Measurements from ENCODE around the gene MYL5.
"Not testable (repeated sequence)": the region's sequence is repeated elsewhere in the genome, so short reads cannot be mapped to it uniquely, and the experiment has no call there.

Gene MYL5

DNA sequence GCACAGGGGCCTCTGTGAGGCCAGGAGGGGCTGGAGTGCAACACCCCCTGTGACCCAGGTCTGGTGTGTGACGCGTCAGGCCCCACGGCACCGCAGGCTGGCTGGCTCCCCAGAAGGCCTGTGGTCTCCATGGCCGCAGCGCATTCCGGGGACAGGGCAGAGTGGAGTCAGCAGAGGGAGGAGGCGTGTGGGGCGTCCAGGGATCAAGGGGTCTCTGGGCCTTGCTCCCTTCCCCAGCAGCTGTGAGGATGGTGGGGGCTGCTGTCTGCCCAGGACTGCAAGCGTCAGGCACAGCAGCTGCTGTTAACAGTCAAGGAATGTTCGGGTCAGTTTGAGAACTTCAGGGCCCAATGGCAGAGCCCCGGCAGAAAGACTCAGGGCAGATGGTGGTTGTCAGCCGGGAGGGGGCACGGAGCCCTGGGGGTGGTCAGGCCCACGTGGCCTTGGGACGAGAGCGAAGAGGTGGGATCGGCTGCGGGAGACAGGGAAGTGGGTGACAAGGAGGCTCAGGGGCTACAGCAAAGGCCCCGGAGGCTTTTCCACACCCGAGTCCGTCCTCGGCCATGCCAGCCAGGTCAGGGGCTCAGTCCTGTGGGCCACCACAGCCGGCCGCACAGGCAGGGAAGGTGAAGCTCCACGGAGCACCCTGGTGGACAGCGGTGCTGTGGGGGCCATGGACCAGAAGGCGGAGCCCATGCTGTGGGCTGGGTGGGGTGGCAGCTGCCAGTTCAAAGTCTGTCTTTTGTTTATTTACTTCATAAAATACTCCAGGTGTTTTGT, 49.6 kb downstream of the MYL5 start:
- no peak for DNase-seq (ENCODE audit: low read depth in 2 of 2, low spot score in 1 of 2)

DNA sequence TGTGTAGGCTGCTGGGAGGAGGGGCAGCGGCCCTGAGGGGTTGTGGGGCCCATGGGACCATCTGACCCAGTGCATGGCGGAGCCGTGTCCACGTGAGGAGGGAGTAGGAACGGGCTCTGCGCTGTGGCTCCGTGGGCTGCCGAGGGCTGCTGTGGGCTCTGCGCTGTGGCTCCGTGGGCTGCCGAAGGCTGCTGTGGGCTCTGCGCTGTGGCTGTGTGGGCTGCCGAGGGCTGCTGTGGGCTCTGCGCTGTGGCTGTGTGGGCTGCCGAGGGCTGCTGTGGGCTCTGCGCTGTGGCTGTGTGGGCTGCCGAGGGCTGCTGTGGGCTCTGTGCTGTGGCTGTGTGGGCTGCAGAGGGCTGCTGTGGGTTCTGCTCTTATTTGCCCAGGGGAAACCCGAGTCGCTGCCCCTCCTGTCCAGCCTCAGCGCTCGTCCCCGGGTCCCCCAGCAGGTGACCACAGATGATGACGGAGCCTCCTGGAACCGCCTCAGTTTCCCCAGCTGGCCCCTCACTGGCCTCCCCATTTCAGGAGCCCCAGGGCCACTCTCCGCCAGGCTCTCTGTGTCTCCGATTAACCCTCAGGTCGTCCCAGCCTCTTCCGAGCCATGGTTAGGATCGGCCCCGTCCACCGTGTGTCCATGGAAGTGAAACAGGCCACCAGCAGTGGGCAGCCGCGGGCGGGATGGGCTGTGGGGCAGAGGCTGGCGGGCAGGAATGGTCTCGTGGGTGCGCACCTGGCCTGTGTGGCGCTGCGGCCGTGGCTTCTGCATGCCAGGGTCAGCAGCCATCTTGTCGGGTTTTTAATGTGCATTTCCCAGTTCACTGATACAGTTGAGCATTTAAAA, 51.3 kb downstream of the MYL5 start:
- no peak for DNase-seq (ENCODE audit: low read depth in 2 of 2, low spot score in 1 of 2)

DNA sequence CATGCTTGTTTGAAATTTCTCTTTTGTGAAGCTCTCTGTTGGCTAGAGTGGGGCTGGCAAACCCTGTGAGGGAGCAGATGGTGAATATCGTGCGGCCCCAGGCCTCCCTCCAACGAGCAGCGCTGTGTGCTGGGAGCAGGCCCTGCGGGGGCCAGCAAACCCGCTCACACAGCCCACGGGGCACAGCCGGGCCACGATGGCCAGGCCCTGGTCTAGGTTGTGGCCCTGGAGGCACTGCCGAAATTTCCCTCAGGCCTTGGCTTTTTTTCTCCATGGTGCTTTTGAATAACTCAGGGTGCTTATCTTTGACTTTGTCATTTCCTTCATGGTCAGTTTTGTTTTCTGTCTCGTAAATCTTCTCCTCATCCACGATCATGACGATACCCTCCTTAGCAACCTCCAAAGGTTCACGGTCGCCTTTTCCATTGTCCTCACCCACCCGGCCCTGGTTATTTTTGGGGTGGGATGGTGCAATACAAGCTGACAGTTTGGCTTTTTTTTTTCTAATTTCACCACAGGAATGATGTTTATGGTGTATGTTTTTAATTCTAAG, 52.0 kb downstream of the MYL5 start:
- DNase-seq (ENCODE audit: low read depth in 2 of 2, low spot score in 1 of 2), result no peak

DNA sequence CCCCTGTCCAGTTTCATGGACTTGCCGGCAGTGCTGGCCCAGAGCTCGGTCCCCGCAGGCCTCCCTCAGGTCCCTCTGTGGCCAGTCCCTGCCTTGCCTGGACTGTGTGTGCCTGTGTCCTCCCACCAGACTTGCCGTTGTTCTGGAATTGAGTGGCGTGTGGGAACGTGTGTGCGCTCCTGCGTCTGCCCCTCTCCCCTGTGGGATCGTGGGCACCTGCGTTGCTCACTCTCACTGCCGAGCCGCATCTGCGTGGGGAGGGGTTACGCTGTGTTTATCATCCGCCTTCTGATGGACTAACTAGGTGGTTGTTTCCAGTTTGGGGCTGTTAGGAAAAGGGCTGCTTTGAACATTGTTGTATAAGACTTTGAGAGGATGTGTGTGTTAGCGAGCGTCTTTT, 52.5 kb downstream of the MYL5 start:
- DNase-seq (ENCODE audit: low read depth in 2 of 2, low spot score in 1 of 2), result no peak

DNA sequence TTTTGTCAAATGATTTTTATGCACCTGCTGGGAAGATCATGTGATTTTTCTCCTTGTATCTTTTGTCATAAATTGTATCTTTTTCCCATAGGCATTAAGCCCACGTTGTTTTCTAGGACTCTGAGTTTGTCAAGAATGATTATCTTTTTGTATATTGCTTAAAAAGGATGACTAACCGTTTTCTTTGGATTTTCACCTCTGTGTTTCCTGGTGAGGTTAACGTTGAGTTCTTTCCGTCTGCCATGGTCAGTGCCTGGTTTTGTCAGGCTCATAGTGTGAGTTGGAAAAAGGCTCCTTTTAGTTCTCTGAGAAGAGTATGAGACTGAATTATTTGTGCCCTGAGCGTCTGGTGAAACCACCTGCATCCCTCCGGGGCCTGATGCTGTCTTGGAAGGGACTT, 53.2 kb downstream of the MYL5 start:
- no peak for DNase-seq (ENCODE audit: low read depth in 2 of 2, low spot score in 1 of 2)

DNA sequence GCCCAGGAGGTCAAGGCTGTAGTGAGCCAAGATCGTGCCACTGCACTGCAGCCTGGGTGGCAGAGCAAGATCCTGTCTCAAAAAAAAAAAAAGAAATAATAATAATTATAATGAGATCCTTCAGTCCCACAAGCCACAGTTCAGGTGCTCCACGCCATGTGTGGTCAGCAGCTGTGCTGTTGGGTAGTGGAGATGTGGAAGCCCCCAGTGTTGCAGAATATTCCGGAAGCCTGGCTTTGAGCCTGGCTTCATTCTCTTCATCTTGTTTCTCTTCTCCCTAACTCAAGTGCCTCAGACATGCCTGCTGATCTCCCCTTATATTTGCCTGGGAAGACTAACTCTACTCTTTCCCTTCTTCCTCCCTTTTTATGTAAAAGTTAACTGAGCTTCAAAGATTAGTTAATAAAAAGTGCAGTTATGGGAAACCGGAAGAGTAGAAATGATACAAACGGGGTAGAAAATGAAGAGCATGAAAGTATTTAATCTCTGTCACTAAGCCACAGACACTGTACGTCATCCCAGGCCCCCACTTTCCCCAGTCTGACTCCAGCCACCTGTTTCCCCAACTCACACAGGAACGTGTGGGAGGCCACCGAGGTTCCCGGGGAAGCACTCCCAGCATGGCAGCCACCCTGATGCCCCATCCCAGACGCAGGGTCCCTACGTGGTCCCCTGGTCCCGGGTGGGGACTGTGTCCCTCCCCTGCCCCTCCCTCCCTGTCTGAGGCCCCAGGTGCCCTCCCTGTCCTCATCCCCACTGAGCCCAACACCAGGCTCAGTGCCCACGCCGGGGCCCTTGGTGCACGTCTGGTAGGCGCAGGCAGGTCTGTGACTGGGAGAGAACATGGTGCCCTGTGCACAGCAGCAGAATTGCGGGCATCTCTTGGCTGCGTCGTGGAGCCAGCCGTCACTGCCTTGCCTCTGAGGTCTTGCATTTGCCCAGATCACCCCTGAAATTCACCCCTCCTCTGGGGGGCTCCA, 55.3 kb downstream of the MYL5 start:
- DNase-seq (ENCODE audit: low read depth in 2 of 2, low spot score in 1 of 2), result no peak

DNA sequence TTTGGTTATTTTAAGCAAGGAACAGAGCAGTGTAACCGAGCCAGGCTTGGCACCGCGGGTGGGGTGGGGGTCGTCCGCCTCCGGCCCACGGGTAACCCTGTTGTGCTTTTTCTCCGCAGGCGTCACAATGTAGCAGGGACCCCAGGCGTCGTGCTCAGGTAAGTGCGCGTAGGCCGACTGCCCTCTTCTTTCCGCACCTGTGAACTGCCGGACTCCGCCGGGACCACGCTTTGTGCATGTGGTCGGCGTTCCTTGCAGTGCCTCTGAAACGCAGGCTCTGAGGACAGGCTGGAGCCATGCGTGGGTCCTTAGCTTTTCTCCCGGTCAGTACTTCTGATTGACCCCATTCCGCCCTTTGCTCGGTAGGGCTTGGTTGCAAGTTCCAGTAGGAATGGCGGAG, 56.2 kb downstream of the MYL5 start:
- DNase-seq (ENCODE audit: low read depth in 2 of 2, low spot score in 1 of 2), result no peak

DNA sequence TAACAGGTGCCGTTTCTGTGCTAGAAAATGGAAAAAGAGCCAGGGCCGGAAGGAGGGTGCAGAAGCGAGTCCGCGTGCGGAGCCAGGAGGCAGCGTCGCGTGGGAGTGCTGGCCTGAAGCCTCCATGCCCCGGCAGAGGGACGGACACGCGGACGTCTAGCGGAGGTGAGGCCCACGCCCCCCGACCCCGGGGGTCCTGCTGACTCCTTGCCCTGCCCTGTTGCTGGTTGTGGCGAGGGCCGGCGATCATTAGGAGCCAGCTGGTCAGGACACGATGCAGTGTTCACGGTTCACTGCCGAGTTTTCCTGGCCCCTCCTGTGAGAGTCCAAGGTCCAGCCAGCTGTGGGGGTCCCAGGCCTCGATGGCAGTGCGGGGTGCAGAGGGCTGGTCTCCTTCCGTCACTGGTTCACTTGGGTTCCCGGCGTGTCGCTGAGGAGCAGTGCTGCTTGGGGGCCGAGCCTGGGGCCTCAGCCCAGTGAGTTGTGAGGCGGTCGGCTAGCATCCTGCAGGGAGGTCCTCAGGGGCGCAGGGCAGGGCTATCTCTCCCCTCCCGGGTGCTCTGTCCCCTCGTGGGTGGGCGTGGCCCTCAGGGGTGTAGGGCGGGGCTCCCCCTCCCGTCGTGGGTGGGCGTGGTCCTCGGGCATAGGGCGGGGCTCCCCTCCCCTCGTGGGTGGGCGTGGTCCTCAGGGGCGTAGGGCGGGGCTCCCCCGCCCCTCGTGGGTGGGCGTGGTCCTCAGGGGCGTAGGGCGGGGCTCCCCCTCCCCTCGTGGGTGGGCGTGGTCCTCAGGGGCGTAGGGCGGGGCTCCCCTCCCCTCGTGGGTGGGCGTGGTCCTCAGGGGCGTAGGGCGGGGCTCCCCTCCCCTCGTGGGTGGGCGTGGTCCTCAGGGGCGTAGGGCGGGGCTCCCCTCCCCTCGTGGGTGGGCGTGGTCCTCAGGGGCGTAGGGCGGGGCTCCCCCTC, 56.9 kb downstream of the MYL5 start:
- DNase-seq (ENCODE audit: low read depth in 2 of 2, low spot score in 1 of 2), result not testable (repeated sequence)

Data from stimulated activated CD8-positive, alpha-beta memory T cell treated with anti-CD3 and anti-CD28 coated beads, Interleukin-4, amount 100 ng/mL, for 1 hour (primary cell).